GDM1 (cell line): Measurements from ENCODE around the gene GLCE.
"Not testable (repeated sequence)": the region's sequence is repeated elsewhere in the genome, so short reads cannot be mapped to it uniquely, and the experiment has no call there.

Experiments used
- DNase-seq: peaks from one replicate; lab custom pipeline; 2025; lab: John Stamatoyannopoulos, UW

Gene GLCE

DNA sequence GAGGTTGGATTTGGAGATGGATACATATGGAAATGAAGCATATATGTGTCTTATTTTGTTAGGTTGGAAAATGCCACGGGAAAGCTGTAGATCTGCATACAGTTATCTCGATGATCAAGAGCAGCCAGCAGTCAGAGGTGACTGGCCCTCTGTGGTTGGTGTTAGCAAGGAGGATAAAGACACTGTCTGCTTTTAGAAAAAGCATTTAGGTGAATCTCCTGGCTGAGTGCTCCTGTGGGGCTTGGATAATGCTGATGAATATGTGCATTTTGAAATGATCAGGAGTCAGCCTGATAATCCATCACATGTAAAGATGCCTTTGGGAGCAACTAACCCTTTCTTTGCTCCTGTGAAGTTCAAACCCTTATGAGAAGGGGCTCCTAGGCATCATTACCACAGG lies 24.9 kb upstream of the GLCE start:
- DNase-seq: no peak

DNA sequence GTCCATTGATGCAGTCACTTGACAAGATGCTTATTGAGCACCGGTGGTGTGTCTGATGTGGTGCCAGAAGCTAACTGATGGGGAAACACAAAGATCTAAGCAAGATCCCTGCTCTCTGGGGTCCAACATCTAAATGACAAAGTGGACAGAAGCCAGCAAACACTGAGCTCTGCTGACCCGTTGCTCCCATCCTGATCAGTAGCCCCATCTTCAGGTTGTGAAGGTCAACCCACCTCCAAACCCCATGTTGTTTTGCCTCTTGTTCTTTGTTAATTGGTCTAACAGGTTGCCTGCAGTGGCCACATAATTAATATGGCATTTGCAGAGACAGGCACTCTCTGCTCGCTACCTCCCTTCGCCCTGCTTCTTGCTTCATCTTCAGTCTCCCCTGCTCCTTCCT lies 21.5 kb upstream of the GLCE start:
- DNase-seq: no peak

DNA sequence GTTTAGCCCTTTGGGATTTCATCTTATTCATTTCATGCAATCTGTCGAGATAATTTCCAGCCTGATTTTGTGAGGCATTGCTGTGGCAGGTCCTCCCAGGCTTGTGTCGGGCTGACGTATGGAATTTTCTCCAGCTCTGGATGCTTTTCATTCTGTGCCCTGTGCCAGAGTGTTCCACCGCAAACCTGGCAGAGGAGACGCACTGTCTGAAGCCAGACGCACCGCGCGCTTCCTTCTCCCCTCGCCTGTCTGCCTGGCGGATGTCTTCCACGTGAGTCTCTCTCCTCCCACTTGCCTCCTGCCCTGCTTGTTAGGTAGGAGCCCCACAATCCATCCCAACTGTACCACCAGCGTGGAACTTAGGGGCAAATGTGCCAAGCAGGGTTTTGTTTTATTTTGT lies 20.1 kb upstream of the GLCE start:
- DNase-seq: no peak

DNA sequence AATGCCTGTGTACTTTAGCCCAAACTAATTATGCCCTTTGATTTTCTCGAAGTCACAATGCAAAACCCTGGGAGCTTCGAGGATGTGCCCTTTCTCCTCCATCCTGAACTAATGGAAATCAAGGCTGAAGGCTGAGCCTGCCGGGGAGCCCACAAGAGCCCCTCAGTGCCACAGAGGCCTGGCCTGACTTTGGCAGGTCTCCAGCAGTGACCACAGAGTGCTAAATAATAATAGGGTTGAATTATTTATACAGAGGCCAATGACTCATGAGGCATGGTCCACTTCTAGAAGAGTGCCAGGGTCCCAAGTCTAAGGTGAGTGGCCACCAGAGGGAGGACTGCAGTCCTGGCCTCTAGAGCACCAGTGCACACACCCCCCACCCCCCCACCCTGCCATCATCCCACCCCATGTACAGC lies 19.1 kb upstream of the GLCE start:
- DNase-seq: no peak

DNA sequence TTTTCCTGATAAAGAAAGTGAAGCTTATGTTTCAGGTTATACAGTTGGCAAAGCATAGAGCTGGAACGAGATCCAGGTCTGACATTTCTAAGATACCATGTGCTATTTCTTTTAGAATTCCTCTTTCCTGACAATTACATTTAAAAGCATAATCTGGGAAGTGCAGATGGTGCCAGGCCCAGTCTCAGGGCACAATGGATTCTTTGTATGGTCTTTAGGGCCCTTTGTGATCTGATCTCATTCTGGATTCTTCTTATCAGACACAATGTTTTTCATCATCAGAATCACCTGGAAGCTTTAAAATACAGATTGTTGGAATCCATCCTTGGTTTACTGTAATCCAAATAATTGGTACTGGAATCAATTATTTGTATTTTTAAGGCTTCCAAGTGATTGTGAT lies 18.6 kb upstream of the GLCE start:
- no peak for DNase-seq

DNA sequence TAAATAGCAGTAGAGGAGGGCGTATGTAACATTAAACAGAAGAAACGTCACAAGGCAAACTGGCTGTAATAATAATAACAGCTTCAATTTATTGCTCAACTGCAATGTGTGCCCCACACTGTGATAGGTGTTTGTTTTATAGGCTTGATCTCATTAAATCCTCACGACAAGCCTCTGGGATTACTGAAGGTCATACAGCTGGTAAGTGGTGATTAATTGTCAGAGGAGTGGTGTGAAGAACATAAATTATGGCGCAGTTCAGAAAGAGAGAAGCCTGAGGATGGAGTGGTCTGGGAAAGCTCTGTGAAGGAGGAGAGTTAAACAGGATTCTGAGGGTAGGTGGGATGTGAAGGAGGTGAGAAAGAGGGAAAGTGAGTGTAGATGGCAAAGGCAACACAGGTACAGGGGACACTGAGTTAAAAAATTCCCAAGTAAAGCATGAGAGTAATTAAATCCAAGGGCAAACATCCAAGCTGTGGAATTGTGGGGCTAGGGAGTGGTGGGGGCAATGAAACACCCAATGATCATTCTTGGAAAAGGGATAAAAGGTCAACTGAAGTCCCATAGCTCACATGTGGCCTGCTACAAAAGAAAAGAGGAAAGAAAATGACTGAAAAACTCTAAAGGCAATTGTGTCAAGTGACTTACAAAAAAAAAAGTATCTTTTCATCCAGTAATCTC lies 16.5 kb upstream of the GLCE start:
- no peak for DNase-seq

DNA sequence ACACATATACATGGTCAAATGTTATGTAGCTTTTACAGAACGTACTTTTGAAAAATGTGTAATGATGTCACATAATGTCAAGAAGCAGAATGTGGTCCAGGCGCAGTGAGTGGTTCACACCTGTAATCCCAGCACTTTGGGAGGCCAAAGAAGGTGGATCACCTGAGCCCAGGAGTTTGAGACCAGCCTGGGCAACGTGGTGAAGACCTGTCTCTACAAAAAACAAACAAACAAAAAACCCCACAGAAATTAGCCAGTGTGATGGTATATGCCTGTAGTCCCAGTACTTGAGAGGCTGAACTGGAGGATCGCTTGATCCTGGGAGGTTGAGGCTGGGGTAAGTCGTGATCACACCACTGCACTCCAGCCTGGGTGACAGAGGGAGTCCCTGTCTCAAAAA lies 15.9 kb upstream of the GLCE start:
- no peak for DNase-seq

DNA sequence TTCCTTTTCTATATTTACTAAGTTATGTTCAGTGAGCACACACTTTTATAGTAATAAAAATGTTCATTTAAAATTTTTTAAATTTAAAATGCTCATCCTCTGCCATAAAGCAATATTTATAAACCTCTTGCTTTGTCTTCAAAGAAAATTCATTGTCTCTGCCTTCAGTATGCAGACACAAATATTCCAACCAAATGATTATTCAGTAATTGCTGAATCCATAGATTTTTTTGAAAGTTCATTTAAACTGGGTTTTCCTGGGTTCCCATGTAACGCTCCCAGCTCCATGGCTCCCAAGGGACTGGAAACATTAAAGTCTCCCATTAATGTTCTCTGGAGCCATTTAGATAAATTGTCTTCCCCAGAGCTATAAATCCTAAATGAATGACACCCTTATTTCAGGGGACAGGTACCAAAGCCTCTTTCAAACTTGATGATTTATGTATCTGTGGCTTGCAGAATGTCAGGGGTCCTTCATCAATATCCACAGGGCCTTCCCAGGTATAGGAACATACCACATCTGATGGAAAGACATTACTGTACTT lies 15.2 kb upstream of the GLCE start:
- no peak for DNase-seq

DNA sequence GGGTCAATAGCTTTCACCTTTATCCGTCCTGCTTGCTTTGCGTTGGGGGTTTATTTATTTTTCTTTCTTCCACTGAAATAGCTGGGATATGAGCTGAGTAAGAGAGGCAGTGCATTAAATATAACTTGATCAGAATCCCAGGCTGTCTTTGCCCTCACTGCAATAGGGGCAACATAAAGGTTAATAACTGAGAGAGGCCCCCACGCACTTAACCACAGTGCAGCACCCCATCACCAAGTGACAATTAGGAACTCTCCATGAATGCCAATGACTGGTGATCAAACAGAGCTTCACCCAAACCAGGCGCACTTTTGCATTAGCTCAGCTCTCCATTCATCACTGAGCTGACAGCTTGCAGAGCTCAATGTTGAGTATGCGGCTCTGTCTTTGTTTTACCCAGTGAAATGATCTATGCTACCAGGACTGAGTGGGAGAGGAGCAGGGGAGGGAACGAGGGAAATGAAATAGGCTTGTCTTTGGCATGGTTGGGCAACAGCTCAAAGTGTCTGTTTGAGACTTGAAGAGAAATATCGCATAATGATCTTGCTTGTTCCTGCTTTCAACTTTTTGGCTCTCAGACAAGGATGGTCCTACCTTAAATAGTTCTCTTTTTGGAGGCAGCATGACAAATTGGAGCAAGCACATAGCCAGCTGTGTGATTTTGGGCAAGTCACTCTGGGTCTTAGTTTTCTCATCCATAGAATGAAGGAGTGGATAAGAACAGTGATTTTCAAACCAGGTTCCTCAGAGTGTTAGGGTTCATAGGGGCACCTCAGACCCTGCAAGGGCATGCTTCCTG lies 14.5 kb upstream of the GLCE start:
- DNase-seq: no peak

DNA sequence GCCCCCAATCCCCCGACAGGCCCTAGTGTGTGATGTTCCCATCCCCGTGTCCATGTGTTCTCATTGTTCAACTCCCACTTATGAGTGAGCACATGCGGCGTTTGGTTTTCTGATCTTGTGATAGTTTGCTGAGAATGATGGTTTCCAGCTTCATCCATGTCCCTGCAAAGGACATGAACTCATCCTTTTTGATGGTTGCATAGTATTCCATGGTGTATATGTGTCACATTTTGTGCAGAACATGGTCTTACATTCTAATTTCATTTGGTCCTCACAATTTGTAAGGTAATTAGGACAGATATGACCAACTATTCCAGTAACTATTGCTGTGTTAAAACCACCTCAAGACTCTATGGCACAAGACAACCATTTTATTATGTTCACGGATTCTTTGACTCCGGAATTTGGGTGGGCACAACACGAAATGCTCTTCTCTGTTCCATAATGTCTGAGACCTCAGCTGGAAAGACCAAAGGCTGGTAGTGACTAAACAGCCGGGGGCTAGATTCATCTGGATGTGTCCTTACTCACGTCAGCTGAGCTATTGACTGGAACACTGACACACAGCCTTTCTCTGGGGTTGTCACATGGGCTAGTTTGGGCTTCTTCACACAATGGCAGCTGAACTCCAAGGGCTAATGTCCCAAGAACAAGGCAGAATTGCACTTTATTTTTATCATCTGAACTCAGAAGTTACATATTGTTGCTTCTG lies 13.6 kb upstream of the GLCE start:
- DNase-seq: no peak

DNA sequence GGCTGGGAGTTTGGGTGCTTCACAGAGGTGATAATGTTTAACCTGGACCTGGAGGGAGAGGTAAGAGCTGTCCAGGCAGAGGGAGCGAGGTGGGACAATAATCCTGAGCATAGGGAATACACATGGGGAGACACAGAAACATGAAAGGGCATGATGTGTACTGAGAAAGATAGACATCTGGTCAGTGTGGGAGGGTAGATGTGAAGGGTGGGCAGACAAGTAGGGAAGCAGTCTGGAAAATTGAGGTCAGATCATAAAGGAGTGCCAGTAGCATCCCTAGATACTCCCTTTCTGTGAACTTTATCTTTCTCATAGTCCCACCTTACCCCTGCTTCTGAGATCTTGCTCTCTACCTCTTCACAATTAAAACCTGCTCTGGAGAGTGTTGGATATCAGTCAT lies 12.0 kb upstream of the GLCE start:
- no peak for DNase-seq

DNA sequence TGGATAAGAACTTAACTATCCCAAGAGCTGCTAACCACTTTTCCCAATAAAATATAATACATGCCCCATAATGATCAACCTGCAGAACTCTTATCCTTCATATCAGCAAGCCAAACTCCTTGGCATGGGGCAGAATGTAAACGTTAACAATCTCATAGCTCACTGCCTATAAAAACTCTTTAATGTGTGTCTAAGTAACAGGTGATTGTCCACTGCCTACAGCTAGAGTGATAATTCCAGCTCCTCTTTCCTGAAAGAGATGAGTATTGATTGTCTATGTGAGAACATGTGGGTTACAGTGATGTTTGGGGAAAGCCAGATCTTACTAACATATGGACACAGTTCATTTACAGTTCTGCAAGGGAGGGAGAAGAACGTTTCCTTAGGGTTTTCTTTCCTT lies 11.3 kb upstream of the GLCE start:
- no peak for DNase-seq

DNA sequence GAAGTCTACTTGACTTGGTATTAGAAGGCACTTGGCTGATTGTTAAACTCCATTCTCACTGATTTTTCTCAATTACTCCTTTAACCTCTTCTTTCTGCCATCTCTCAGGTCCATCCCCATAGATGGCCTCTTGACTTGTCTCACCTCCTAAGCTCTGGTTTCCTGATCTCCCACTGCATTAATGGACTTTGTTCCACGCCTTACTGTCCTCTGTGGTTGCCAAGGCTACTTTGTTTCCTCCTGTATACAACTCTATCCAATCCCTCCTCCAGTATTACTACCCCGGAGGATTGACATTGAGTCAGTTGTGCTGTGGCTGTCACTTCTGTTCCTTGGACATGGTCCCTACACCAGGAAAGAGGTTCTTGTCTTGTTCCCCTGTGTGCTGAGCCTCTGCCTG lies 10.6 kb upstream of the GLCE start:
- DNase-seq: no peak

DNA sequence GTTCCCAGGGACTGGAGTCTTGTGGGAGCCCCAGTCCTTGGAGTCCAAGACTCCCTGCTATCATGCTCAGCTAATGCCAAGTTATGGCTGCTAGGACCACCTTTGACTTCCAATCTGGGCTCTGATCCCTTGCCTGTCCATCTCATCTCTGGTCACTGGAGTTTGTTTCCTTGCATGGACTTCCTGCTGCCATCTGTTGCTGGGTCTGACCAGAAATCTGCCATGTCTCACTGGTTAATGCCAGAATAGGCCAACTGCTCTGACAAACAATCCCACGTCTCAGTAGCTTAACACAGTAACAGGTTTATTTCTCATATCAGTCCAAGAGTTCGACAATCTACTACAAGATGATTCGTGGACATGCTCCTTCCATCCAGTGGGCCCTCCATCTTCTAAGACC lies 10.1 kb upstream of the GLCE start:
- DNase-seq: no peak

DNA sequence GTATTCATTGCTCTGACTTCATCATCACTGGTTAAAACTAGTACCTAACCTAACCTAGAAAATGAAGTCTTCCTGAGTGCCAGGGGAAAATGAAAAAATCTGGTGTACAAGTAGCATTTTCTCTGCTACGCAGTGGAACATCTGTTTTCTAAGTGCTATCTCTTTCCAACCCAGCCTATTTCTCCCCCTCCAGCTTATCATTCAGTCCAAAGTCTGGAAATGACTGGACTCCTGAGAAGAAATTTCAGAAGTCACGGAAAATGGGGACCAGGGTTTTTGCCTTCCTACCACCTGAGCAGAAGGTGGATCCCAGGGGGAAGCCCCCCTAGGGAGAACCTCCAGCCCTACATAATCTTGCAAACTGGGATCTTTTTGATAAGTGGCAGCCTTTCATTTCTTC lies 9.6 kb upstream of the GLCE start:
- no peak for DNase-seq

DNA sequence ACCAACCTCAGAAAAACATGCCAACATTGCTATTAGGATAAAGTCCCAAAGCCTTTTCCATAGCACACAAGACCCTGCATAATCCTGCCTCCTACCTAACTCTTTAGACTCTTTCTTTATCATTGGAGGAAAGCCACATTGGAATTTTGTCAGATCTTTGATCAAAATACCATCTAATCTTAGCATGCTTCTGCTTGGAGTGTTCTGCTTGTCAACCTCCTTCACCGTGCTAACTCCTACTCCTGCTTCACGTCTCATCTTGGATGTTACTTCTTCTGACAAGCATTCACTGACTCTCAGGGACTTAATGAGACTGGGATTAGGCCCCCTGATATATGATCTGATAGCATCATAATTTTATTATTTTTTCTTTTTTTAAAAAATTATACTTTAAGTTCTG lies 7.4 kb upstream of the GLCE start:
- DNase-seq: no peak

DNA sequence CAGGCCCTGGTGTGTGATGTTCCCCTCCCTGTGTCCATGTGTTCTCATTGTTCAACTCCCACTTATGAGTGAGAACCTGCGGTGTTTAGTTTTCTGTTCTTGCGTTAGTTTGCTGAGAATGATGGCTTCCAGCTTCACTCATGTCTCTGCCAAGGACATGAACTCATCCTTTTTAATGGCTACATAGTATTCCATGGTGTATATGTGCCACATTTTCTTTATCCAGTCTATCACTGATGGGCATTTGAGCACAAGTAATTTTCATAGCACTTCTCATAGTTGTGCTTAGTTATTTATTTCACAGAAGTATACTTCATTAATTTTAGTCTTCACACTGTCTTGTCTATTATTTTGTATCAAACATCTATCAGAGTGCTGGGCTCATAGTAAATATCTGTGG lies 6.8 kb upstream of the GLCE start:
- not testable (repeated sequence) for DNase-seq

DNA sequence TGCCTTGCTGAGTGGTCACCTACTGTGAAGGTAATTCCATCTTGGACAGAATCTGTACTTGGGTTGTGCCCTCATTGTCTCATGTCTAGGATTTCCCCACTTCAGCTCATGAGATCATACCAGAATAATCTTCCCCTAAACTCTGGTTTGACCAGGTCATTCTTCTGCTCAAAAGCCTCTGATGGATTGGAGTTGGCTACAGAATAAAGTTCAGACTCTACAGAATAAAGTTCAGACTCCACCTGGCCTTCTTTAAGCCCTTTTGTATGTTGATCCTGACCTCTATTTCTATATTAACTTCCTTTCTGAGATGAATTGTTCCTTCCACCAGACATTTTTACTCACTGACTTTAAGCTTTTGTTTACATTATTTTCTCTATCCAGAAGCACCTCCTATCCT lies 6.4 kb upstream of the GLCE start:
- no peak for DNase-seq

DNA sequence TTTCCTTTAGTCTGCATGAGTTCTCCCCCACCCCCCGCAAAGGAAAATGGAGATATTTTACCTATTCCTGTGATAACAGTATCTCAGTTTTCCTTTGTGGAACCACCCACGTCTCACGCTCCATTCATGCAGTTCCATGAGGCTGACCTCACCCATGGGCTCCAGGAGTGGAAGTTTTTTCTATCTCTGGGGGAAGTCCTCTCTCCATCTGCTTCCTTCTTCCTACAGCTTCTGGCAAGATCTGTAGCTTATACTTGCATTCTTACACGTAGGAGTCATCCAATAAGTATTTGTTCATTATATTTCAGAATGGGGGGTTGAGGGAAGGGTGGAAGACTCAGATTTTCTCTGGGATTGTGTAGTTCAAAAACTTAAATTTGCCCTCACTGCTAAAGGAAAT lies 5.8 kb upstream of the GLCE start:
- DNase-seq: no peak

DNA sequence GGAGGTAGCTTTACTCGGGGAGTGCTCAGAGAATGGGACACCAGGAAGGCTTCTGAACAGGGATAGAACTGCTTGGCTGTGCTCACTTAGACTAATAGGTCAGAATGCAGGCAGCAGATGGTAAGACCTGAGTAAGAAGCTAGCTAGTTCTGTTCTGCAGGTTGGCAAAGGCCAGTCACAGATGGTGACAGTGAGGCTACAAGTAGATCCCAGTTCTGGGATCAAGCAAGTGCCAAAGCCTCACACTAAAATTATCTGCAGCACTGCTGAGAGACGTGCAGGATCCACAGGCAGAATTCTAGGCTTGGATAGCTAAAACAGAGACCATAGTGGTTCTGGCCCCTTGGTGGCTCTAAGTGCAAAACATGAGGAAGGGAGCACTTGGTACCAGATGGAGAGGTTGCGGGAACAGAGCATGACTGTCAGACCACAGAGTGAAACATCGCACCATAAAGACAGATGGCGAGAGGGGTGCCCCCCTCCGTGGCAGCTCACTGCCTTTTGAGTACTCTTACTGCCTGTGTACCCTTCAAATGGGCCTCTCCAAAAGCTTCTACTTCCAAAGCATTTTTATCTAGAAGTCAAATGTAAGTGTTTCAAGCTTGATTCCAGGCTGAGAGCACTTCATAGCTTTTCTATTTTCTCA lies 3.6 kb upstream of the GLCE start:
- no peak for DNase-seq

DNA sequence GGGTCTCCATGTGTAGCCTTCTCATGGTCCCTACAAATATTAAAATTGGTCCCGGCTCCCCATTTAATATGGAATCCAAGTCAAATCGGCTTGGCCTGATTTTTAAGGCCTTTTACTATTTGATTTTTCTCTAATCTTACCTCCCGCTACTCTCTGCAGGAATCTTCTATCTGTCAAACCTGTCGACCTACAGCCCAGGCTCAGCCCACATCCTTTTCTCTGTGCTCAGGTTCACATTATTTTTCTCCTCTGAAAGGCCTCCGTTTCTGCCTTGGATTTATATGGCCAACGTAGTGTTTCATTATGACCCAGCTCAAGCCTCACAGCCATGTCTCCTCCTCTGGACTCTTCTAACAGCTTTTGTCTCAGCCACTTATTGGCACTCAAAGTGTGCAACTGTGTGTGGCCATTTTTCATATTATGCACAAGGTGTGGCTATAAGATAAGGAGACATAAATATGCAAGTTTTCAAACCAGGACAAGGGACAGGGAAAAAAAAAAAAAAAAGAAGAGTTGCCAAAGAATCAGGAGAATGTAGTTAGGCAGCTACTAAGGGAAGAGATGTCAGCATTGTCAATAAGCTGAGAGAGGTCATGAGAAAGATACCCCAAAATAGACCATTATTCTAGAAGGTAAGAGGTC lies 2.1 kb upstream of the GLCE start:
- DNase-seq: no peak

DNA sequence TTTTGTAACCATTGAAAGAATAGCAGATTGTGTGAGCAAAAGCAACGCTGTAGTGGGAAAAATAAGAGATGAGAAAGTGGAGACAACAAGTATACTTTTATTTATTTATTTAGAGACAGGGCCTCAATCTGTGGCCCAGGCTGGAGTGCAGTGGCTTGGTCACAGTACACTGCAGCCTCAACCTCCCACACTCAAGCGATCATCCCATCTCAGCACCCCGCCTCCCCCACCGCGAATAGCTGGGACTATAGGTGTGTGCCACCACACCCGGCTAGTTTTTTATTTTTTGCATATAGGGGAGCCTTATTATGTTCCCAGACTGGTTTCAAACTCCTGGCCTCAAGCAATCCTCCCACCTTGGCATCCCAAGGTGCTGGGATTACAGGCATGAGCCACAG lies 1.6 kb upstream of the GLCE start:
- DNase-seq: no peak
